ENCODE results near the gene CMAS.
"Not testable (repeated sequence)": the region's sequence is repeated elsewhere in the genome, so short reads cannot be mapped to it uniquely, and the experiment has no call there.

Gene CMAS

GRCh38 chr12:22048351-22049041 is 2.5 kb downstream of the CMAS start:
- no peak for DNase-seq

- no peak for DNase-seq
Measured at GRCh38 chr12:22050078-22050477, 4.1 kb downstream of the CMAS start.

DNA sequence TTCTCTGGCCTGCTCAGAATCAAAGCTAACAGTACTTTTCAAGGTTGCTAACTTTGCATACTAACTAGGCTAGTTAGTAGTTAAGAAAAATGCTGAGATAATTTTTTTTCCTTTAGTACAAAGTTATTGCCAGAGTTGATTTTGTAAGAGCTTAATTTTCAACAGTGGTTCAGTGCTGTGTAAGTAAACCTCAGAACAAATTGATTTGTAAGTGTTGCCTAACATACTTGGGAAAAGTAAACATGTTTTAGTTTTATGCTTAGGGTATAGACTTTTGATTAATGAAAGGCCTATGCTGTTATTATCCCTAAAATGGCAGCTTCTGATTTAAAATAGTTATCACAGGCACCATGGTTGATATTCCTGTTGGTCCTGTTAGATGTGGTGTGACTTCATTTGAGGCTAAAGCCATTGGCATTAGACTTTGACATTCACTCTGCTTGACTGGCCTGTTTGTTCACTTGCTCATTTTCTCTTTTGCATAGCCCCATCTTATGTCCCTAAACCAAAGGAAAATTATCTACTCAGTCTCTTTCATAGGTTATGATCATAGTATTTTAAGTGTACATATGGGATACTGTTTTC is 5.2 kb downstream of the CMAS start:
- DNase-seq = no peak

DNA sequence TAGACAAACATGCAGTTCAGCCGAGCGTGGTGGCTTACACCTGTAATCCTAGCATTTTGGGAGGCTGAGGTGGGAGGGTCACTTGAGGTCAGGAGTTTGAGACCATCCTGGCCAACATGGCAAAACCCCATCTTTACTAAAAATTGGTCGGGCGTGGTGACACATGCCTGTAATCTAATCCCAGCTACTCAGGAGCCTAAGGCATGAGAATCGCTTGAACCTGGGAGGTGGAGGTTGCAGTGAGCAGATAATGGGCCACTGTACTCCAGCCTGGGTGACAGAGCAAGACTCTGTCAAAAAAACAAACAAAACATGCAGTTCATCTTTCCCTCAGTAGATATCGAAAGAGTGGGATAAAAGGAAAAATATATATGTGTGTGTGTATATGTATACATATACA is 7.0 kb downstream of the CMAS start:
- DNase-seq = not testable (repeated sequence)

GRCh38 chr12:22054155-22054554 is 8.1 kb downstream of the CMAS start:
- DNase-seq = no peak

- DNase-seq = no peak
Measured at GRCh38 chr12:22056607-22057006, 10.6 kb downstream of the CMAS start.

DNA sequence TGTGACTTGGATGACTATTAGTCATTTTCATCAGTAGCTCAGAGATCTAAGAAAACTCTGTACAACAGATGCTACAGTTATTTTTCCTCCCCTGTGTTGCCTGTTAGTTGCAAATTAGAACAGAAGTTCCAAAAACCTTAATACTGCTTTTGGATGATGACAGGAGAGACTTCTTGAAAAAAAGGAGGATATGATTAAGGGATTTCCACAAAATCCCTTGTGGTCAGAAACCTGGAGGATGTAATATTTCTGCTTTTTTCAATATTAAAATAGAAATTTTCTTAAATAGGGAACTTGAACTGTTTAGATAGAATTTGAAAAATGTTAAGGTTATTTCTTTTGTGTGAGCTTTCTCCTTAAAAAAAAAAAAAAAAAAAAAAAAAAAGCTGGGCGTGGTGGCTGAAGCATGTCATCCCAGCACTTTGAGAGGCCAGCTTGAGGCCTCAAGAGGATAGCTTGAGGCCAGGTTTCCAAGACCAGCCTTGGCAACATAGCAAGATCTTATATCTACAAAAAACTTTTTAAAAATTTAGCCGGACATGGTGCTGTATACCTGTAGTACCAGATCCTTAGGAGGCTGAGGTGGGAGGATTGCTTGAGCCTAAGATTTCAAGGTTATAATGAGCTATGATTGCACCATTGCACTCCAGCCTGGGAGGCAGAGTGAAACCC is 14.1 kb downstream of the CMAS start:
- no peak for DNase-seq

DNA sequence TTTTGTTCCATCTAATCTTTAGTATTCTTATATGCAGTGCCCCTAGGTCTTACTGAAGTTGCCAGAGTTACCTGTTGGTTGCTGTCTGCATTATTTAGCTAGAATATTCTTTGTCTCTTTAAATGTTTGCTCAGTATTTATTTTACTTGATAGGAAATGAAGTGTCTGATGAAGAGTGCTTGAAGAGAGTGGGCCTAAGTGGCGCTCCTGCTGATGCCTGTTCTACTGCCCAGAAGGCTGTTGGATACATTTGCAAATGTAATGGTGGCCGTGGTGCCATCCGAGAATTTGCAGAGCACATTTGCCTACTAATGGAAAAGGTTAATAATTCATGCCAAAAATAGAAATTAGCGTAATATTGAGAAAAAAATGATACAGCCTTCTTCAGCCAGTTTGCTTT is 18.9 kb downstream of the CMAS start:
- DNase-seq = no peak

DNA sequence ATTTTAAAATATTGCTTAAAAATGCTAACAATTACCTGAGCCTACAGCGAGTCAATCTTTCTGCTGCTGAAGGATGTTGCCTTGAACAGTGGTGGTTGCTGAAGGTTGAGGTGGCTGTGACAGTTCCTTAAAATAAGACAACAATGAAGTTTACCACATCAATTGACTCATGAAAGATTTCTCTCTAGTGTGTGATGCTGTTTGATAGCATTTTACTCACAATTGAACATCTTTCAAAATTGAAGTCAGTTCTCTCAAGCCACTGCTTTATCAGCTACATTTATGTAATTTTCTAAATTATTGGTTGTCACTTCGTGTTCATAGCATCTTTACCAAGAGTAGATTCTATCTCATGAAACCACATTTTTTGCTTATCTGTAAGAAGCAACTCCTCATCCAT is 20.3 kb downstream of the CMAS start:
- no peak for DNase-seq

DNA sequence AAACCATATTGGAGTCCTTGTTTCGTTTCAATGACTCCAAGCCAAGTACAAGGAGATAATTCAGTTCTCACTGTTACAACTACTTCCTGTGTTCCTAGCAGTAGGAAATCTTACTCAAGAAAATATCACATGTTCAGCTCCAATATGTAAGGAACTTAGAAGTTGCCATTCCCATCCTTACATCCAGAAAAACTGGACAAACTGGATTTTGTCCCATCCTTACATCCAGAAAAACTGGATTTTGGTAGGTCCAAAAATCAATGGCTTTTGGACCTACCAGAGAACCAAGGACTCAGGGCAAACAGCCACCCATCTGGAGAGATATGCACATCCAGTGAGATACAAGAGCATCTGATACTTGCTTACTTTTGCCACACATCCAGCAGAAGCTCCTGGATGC is 23.8 kb downstream of the CMAS start:
- DNase-seq = no peak

GRCh38 chr12:22082190-22082701 is 36.2 kb downstream of the CMAS start:
- peak; percentile 60 for DNase-seq

DNA sequence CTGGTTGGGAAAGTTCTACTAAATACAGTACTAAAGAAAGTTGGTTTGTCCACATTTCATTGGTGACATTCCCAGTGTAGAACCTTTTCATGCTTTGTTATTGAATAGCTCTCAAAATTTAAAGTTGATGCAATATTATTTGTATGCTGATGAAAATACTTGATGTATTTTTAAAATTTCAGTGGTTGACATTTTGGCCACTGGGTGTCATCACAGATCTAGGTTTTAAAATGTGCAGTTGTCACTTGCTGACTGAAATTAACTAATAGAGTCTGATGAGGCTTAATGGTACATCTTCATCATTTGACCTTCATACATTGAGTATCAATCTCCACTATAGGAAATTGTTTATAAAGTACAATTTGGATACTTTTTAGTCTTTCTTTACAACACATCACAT is 37.1 kb downstream of the CMAS start:
- DNase-seq = peak; percentile 21

GRCh38 chr12:22084852-22085251 is 38.8 kb downstream of the CMAS start:
- DNase-seq = no peak

GRCh38 chr12:22088886-22089285 is 42.9 kb downstream of the CMAS start:
- no peak for DNase-seq

DNA sequence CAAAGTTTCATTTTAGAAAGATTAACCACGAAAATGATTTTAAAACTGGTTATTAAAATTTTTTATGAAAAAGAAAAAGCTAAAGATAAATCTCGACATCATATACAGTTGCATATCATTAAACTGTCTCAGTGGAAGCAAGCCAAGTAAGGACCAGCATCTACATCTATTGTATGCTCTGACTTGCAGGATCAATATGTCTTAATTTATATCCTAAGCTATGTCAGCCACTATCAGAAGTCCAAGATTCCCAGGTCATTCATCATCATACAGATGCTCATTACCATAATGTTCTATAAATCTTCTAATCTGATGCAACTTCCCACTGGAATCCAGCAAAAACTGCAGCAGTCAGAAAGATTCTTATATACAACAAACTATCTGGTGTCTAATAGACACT is 43.5 kb downstream of the CMAS start:
- DNase-seq = no peak

DNA sequence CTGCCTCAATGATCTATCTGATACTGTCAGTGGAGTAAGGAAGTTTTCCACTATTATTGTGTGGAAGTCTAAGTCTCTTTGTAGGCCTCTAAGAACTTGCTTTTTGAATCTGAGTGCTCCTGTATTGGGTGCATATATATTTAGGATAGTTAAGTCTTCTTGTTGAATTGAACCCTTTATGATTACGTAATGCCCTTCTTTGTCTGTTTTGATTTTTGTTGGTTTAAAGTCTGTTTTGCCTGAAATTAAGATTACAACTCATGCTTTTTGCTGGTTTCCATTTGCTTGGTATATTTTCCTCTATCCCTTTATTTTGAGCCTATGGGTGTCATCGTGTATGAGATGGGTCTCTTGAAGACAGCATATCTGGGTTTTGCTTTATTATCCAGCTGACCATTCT is 53.0 kb downstream of the CMAS start:
- DNase-seq = not testable (repeated sequence)

DNA sequence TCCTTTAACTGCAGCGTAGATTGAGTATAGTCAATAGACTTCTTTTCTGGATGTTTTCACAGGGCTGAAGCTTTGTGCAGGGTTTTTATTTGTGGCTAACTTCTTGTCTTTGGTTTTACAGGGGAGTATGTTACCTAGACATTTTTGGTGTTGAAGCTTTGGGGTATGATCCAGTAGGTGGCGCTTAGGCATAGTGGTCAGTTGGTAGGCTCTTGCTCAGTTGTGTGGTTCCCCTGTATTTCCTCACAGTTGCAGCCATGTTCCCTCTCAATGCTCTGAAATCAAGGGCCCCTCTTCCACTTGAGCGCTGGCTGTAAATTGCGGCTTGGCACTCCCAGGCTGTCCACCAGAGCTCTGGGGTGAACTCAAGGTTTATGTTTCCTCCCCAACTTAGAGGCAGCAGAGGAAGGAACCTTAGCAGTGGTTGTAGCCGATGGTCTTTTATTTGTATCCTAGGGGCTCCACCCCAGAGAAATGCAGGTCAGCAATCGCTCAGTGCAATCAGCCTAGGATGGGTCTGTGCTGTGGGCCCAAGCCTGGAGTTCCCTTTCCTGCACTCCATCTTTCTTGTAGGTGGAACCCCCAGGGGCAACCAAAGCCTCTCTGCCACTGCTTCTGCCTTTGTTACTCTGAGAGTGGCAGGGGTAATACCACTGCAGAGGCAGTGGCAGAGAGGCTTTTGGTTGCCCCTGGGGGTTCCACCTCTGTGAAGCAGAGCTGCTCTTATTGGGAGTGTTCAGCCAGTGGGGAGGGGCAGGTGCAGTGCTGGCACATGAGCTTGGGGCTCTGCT is 55.1 kb downstream of the CMAS start:
- peak; percentile 7 for DNase-seq

GRCh38 chr12:22101749-22102243 is 55.8 kb downstream of the CMAS start:
- no peak for DNase-seq

GRCh38 chr12:22103418-22103817 is 57.4 kb downstream of the CMAS start:
- no peak for DNase-seq

DNA sequence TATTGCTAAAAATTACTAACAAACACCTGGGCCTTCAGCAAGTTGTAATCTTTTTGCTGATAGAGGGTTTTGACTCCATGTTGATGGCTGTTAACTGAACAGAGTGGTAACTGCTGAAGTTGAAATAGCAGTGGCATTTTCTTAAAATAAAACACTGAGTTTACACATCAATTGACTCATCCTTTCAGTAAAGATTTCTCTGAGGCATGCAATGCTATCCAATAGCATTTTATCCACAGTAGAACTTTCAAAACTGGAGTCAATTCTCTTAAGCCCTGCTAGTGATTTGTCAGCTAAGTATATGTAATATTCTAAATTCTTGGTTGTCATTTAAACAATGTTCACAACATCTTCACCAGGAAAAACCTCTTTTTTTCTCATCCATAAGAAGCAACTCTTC is 59.5 kb downstream of the CMAS start:
- DNase-seq = no peak

- no peak for DNase-seq
Measured at GRCh38 chr12:22110176-22110575, 64.2 kb downstream of the CMAS start.
